Activated CD4-positive, alpha-beta T cell treated with anti-CD3 and anti-CD28 coated beads for 36 hours (primary cell): ENCODE measurements around the gene ZSCAN22. TPM values are rescaled to one million over a fixed set of nuclear protein-coding genes. Genes with fewer than 3 reads are reported as not detected.

ENCODE experiments used
- ATAC-seq: fragments of 200-7000 bp; cut with Tn5 transposase; one replicate; pipeline ENCODE4 v1.10.0; 2021; ENCODE audit warnings: mild to moderate bottlenecking, moderate library complexity
- CTCF ChIA-PET: fragments of 350-600 bp; sonication (Branson Sonifier 250); formaldehyde crosslinking; loops from one replicate; lab custom pipeline; 2021; ENCODE audit warnings: antibody characterized with exemption; lab: Charles Lee
- POLR2A ChIA-PET: fragments of 350-600 bp; sonication (Branson Sonifier 250); formaldehyde crosslinking; loops from one replicate; lab custom pipeline; 2021; ENCODE audit warnings: antibody characterized with exemption, inconsistent platforms; lab: Charles Lee
- DNase-seq: peaks from one replicate; pipeline ENCODE4 v3.0.0-alpha.2; 2020
- H3K27ac Mint-ChIP-seq: one replicate; pipeline ENCODE4 v1.8.0; 2021; ENCODE audit warnings: mixed read lengths
- H3K27me3 Mint-ChIP-seq: one replicate; pipeline ENCODE4 v1.8.0; 2021; ENCODE audit warnings: mixed read lengths
- H3K36me3 Mint-ChIP-seq: one replicate; pipeline ENCODE4 v1.8.0; 2021; ENCODE audit warnings: low read depth, mixed read lengths
- H3K4me1 Mint-ChIP-seq: one replicate; pipeline ENCODE4 v1.8.0; 2021; ENCODE audit warnings: mixed read lengths
- H3K4me3 Mint-ChIP-seq: one replicate; pipeline ENCODE4 v1.8.0; 2021; ENCODE audit warnings: mild to moderate bottlenecking, moderate library complexity, mixed read lengths
- H3K9me3 Mint-ChIP-seq: one replicate; pipeline ENCODE4 v1.8.0; 2021; ENCODE audit warnings: low read depth, mixed read lengths
- intact Hi-C, 2 experiments: fragments of 100-400 bp; cut with DNase I in 1 of 2; cut with micrococcal nuclease in 1 of 2; formaldehyde crosslinking; loops; one replicate each; pipeline versions ENCODE4 v1.14.2 to v1.15.1; 2022 to 2024; cut with DNase I, micrococcal nuclease
- total RNA-seq, 2 experiments: library from RNA; stranded (reverse); gene quantifications; one replicate each; pipeline ENCODE4 v1.2.3, GENCODE V29; 2021

Gene ZSCAN22
- total RNA-seq, 2 experiments from 2014 or later, result 3.1 to 3.8 TPM

GRCh38 chr19:58352760-58353671, 26.2 kb downstream of the ZSCAN22 start, which contains the start of gene A1BG:
A1BG (minus strand) TSS chr19:58353492; CDS start chr19:58353437, 55 bp downstream.
- Mint-ChIP-seq H3K27me3 (peaks cover 4% of the 10 kb centered on the region), H3K9me3 (no peaks in the 10 kb centered on the region), H3K27ac (no peak within 1 kb of the TSS), H3K36me3 (peaks cover 5% of the 10 kb centered on the region), H3K4me1 (peaks cover 21% of the 10 kb centered on the region), H3K4me3 (no peak within 1 kb of the TSS)
- DNase-seq, result no peak
- intact Hi-C loops, result no loop called here
- ChIA-PET CTCF (no interaction called here), POLR2A (interaction anchor here (1.1 kb wide), 1 partner anchor 10 kb away, joined by 4 read pairs; the partner anchor contains the start of gene ZNF497)
- ATAC-seq, result no peak

- Mint-ChIP-seq H3K4me1 (peaks cover 16% of the 10 kb centered on the region), H3K27ac (no peak overlapping the region), H3K36me3 (peaks cover 5% of the 10 kb centered on the region), H3K27me3 (peaks cover 4% of the 10 kb centered on the region), H3K9me3 (no peaks in the 10 kb centered on the region), H3K4me3 (no peak overlapping the region)
- ATAC-seq (no peak), DNase-seq (no peak)
- ChIA-PET POLR2A (interaction anchor here (1.1 kb wide), 1 partner anchor 9 kb away, joined by 4 read pairs; the partner anchor contains the start of gene ZNF497), CTCF (interaction anchor here (1.0 kb wide), 1 partner anchor 10 kb away, joined by 3 read pairs; no protein-coding TSS in a partner anchor)
- intact Hi-C loops, result no loop called here
These were observed 27.1 kb downstream of the ZSCAN22 start for GRCh38 chr19:58353717-58354477.

GRCh38 chr19:58354478-58355030, 27.8 kb downstream of the ZSCAN22 start:
- ChIA-PET POLR2A (interaction anchor here (1.1 kb wide), 1 partner anchor 8 kb away, joined by 4 read pairs; the partner anchor contains the start of gene ZNF497), CTCF (interaction anchor here (1.0 kb wide), 1 partner anchor 9 kb away, joined by 3 read pairs; no protein-coding TSS in a partner anchor)
- ATAC-seq (no peak), DNase-seq (no peak)
- intact Hi-C loops, result no loop called here
- H3K9me3 Mint-ChIP-seq, result no peaks in the 10 kb centered on the region
- H3K36me3 Mint-ChIP-seq, result peaks cover 4% of the 10 kb centered on the region
- no peak overlapping the region for H3K4me3 Mint-ChIP-seq
- H3K27ac Mint-ChIP-seq, result no peak overlapping the region
- peaks cover 11% of the 10 kb centered on the region for H3K4me1 Mint-ChIP-seq
- peaks cover 2% of the 10 kb centered on the region for H3K27me3 Mint-ChIP-seq

- no peaks in the 10 kb centered on the region for H3K9me3 Mint-ChIP-seq
- H3K27ac Mint-ChIP-seq, result no peak overlapping the region
- POLR2A ChIA-PET, result no interaction called here
- ATAC-seq, result no peak
- H3K36me3 Mint-ChIP-seq, result peaks cover 2% of the 10 kb centered on the region
- CTCF ChIA-PET, result no interaction called here
- H3K4me3 Mint-ChIP-seq, result no peak overlapping the region
- no peak for DNase-seq
- intact Hi-C loops, result no loop called here
- peaks cover 9% of the 10 kb centered on the region for H3K4me1 Mint-ChIP-seq
- no peaks in the 10 kb centered on the region for H3K27me3 Mint-ChIP-seq
These were observed 28.5 kb downstream of the ZSCAN22 start for GRCh38 chr19:58355215-58355796.

GRCh38 chr19:58355908-58356765, 29.3 kb downstream of the ZSCAN22 start:
- intact Hi-C loops, result no loop called here
- ChIA-PET POLR2A (interaction anchor here (0.6 kb wide), 1 partner anchor 137 kb away, joined by 3 read pairs; no protein-coding TSS in a partner anchor), CTCF (no interaction called here)
- DNase-seq (peak; percentile 59), ATAC-seq (peak; percentile 59)
- Mint-ChIP-seq H3K27me3 (no peaks in the 10 kb centered on the region), H3K27ac (no peak overlapping the region), H3K36me3 (peaks cover 2% of the 10 kb centered on the region), H3K9me3 (no peaks in the 10 kb centered on the region), H3K4me1 (peaks cover 9% of the 10 kb centered on the region), H3K4me3 (no peak overlapping the region)

- H3K27ac Mint-ChIP-seq, result no peak overlapping the region
- ATAC-seq, result no peak
- peaks cover 4% of the 10 kb centered on the region for H3K36me3 Mint-ChIP-seq
- CTCF ChIA-PET, result no interaction called here
- H3K4me1 Mint-ChIP-seq, result peaks cover 12% of the 10 kb centered on the region
- no peak for DNase-seq
- H3K4me3 Mint-ChIP-seq, result no peak overlapping the region
- POLR2A ChIA-PET, result no interaction called here
- H3K9me3 Mint-ChIP-seq, result no peaks in the 10 kb centered on the region
- intact Hi-C loops, result no loop called here
- H3K27me3 Mint-ChIP-seq, result no peaks in the 10 kb centered on the region
These were observed 30.1 kb downstream of the ZSCAN22 start for GRCh38 chr19:58356766-58357480.

GRCh38 chr19:58357481-58358145, 30.8 kb downstream of the ZSCAN22 start:
- no peak overlapping the region for H3K4me3 Mint-ChIP-seq
- H3K9me3 Mint-ChIP-seq, result no peaks in the 10 kb centered on the region
- POLR2A ChIA-PET, result no interaction called here
- H3K27me3 Mint-ChIP-seq, result no peaks in the 10 kb centered on the region
- H3K27ac Mint-ChIP-seq, result no peak overlapping the region
- H3K36me3 Mint-ChIP-seq, result peaks cover 3% of the 10 kb centered on the region
- no peak for ATAC-seq
- CTCF ChIA-PET, result no interaction called here
- DNase-seq, result no peak
- peaks cover 13% of the 10 kb centered on the region for H3K4me1 Mint-ChIP-seq
- intact Hi-C loops, result no loop called here

- Mint-ChIP-seq H3K4me1 (peaks cover 9% of the 10 kb centered on the region), H3K9me3 (no peaks in the 10 kb centered on the region), H3K27me3 (no peaks in the 10 kb centered on the region), H3K27ac (peak overlapping the region; percentile 93), H3K36me3 (peaks cover 3% of the 10 kb centered on the region), H3K4me3 (peak overlapping the region; percentile 86)
- ATAC-seq, result peak; percentile 17
- peak; percentile 70 for DNase-seq
- POLR2A ChIA-PET, result interaction anchor here (1.3 kb wide), 1 partner anchor 24 kb away, joined by 3 read pairs; no protein-coding TSS in a partner anchor
- CTCF ChIA-PET, result interaction anchor here (1.2 to 2.1 kb wide), 2 partner anchors 14 to 47 kb away, joined by 4 to 15 read pairs; partner anchors contain the start of gene ZNF584
- intact Hi-C loops, result loop anchor here (1.0 to 2.0 kb wide), 16 partner anchors 15 to 157 kb away; partner anchors contain the start of genes ERVK3-1 (in 1 of the 2), ZBTB45 (in 1 of the 2), ZNF132 (in 1 of the 2) and ZNF324B (in 1 of the 2)
These were observed 35.1 kb downstream of the ZSCAN22 start for GRCh38 chr19:58361900-58362271.
